K562 (cell line): ENCODE data around the gene ODAPH. TPM values are rescaled to one million over a fixed set of nuclear protein-coding genes. Genes with fewer than 3 reads are reported as not detected.

Experiments used
- ATAC-seq: fragments of 200-7000 bp; cut with Tn5 transposase; 3 replicates; pipeline ENCODE4 v1.9.1; 2020; ENCODE audit warnings: moderate library complexity
- BruUV-seq: library from RNA; stranded (reverse); fragments of 400-500 nt; replicated peaks from 2 replicates; lab custom pipeline; 2021; lab: Mats Ljungman, UMichigan
- CTCF ChIA-PET: fragments of 300-600 bp; formaldehyde crosslinking; extraction: SDS; loops from one replicate; lab custom pipeline; 2021; ENCODE audit warnings: low intra/inter-chr PET ratio; lab: Yijun Ruan, JAX
- POLR2A ChIA-PET: fragments of 300-600, 350-650 bp; sonication (Branson Sonifier 250); formaldehyde crosslinking; extraction: SDS; loops from one replicate; lab custom pipeline; 2021; ENCODE audit warnings: antibody characterized with exemption, inconsistent platforms; lab: Yijun Ruan, JAX
- DNase-seq, 4 experiments: peaks; one replicate each; pipeline versions ENCODE4 v3.0.0 to v3.0.0-alpha.2; 2011 to 2018; ENCODE audit warnings: low spot score in 3 of 4, mixed read lengths in 3 of 4; ENCODE audit errors: extremely low read depth in 1 of 4
- FAIRE-seq: peaks from 2 replicates; lab custom pipeline; 2011; peaks lifted over from hg19 to GRCh38; lab: Jason Lieb, UNC
- H2AFZ ChIP-seq: 2 replicates; pipeline ENCODE4 v1.6.0; 2011; ENCODE audit warnings: low read depth, low read length, control low read depth, inconsistent platforms
- H3K27ac ChIP-seq: fragments of 200-600 bp; 3 replicates; pipeline ENCODE4 v1.8.0; 2011; ENCODE audit warnings: low read depth, mild to moderate bottlenecking, control low read depth, inconsistent platforms, low read length, moderate library complexity, mixed read lengths; ENCODE audit errors: extremely low read depth
- H3K27me3 ChIP-seq, 2 experiments: fragments of 300-600 bp in 1 of 2; 2 replicates in 1 of 2; 3 replicates in 1 of 2; pipeline versions ENCODE4 v1.6.0 to v1.8.0; 2011; ENCODE audit warnings: inconsistent platforms in 2 of 2, low read length in 2 of 2, mild to moderate bottlenecking in 1 of 2, mixed read lengths in 1 of 2, moderate library complexity in 1 of 2; ENCODE audit not compliant: control insufficient read depth in 2 of 2, insufficient read depth in 2 of 2
- H3K36me3 ChIP-seq: fragments of 300-600 bp; 3 replicates; pipeline ENCODE4 v1.8.0; 2011; ENCODE audit warnings: mild to moderate bottlenecking, low read length, inconsistent platforms; ENCODE audit not compliant: control insufficient read depth, insufficient read depth
- H3K4me1 ChIP-seq, 2 experiments: fragments of 200-600 bp in 1 of 2; replicated peaks in 1 of 2; 2 replicates in 1 of 2; 3 replicates in 1 of 2; pipeline versions ENCODE4 v1.5.1 to v1.8.0; 2011; ENCODE audit warnings: inconsistent platforms in 2 of 2, low read length in 2 of 2, mild to moderate bottlenecking in 1 of 2, mixed read lengths in 1 of 2, moderate library complexity in 1 of 2; ENCODE audit not compliant: control insufficient read depth in 2 of 2, insufficient read depth in 2 of 2
- H3K4me2 ChIP-seq: 2 replicates; pipeline ENCODE4 v1.6.1; 2011; ENCODE audit warnings: low read length, control low read depth, inconsistent platforms, mixed read lengths; ENCODE audit not compliant: insufficient read depth
- H3K4me3 ChIP-seq: fragments of 200-600 bp; sonication (generic), shearing (Covaris generic); 2 replicates; pipeline ENCODE4 v1.5.1; 2016; ENCODE audit warnings: control low read depth, inconsistent platforms
- H3K79me2 ChIP-seq: fragments of 200-600 bp; 3 replicates; pipeline ENCODE4 v1.8.0; 2011; ENCODE audit warnings: low read length, inconsistent platforms; ENCODE audit not compliant: control insufficient read depth, insufficient read depth
- H3K9ac ChIP-seq, 2 experiments: 2 replicates each; pipeline versions ENCODE4 v1.6.0 to v1.6.1; 2011; ENCODE audit warnings: low read depth in 2 of 2, low read length in 2 of 2, control low read depth in 1 of 2, inconsistent platforms in 1 of 2, mild to moderate bottlenecking in 1 of 2, mixed read lengths in 1 of 2; ENCODE audit not compliant: insufficient read depth in 1 of 2
- H3K9me1 ChIP-seq: one replicate; pipeline ENCODE4 v1.6.0; 2011; ENCODE audit warnings: inconsistent platforms, mild to moderate bottlenecking, low read length, moderate library complexity; ENCODE audit not compliant: control insufficient read depth, insufficient read depth
- H3K9me3 ChIP-seq: replicated peaks from 2 replicates; pipeline ENCODE4 v1.5.1; 2011; ENCODE audit warnings: low read depth, low read length, inconsistent platforms; ENCODE audit not compliant: control insufficient read depth, insufficient read depth
- H4K20me1 ChIP-seq: replicated peaks from 2 replicates; pipeline ENCODE4 v1.6.1; 2011; ENCODE audit warnings: low read length, inconsistent platforms, mixed read lengths; ENCODE audit not compliant: control insufficient read depth, insufficient read depth
- CEBPB ChIP-seq: fragments of 450-650 bp; IDR thresholded peaks from 2 replicates; pipeline ENCODE4 v1.6.1; 2016; ENCODE audit warnings: missing genetic modification characterization, missing compliant biosample characterization
- CEBPG ChIP-seq, 3 experiments: fragments of 200-800 bp in 1 of 3; sonication (Bioruptor generic) in 1 of 3; sonication (generic) in 1 of 3; formaldehyde crosslinking in 1 of 3; IDR thresholded peaks in 2 of 3; conservative IDR thresholded peaks in 1 of 3; 2 replicates each; pipeline versions ENCODE4 v1.6.1 to v1.8.0; 2016 to 2022; ENCODE audit warnings: missing compliant biosample characterization in 2 of 3, missing genetic modification characterization in 2 of 3, mild to moderate bottlenecking in 1 of 3, missing genetic modification reagents in 1 of 3
- WGBS: fragments of 100-300 bp; shearing (Covaris generic); methylation state at CpG from one replicate; pipeline ENCODE4 v1.1.6; 2016; ENCODE audit warnings: low coverage, mixed read lengths; ENCODE audit not compliant: insufficient coverage; ENCODE audit errors: missing lambda C conversion rate; 5-methylcytosine and 5-hydroxymethylcytosine counted together
- in situ Hi-C: fragments of 300-500 bp; cut with MboI; formaldehyde crosslinking; loops from 4 replicates; pipeline ENCODE4 v1.15.0; 2018; ENCODE audit warnings: inconsistent platforms, mixed read lengths
- intact Hi-C: fragments of 100-400 bp; cut with micrococcal nuclease; formaldehyde crosslinking; loops from 2 replicates; pipeline ENCODE4 v1.14.2; 2022
- polyA plus RNA-seq, 8 experiments: library from polyadenylated mRNA; depleted of rRNA in 4 of 8; stranded (reverse) in 5 of 8; unstranded in 3 of 8; fragments of >200 nt; fragmentation: Nextera tagmentation in 2 of 8; fragmentation: Illumina TruSeq in 1 of 8; extraction: Ambion mirVana in 2 of 8; extraction: Trizol in 1 of 8; gene quantifications; 2 replicates each; pipeline versions ENCODE4 v1.2.1 to v1.2.3, GENCODE V29; 2011 to 2014; ENCODE audit warnings: inconsistent platforms in 1 of 8, missing spikeins in 1 of 8
- total RNA-seq, 7 experiments: library from RNA; depleted of rRNA in 6 of 7; stranded (reverse); fragments of >200 nt in 6 of 7; fragmentation: Illumina TruSeq in 2 of 7; extraction: Trizol in 2 of 7; gene quantifications; 2 replicates each; pipeline versions ENCODE4 v1.2.1 to v1.2.3, GENCODE V29; 2011 to 2021; ENCODE audit warnings: low replicate concordance in 1 of 7
- TF ChIP-seq, protein P1 (sequence below): fragments of 250-450 bp; sonication (Bioruptor Pico); IDR thresholded peaks from 2 replicates; pipeline ENCODE4 v1.9.0; 2021; ENCODE audit warnings: mild to moderate bottlenecking, inconsistent platforms
- TF ChIP-seq, protein P2 (sequence below): fragments of 250-450 bp; sonication (Bioruptor Pico); IDR thresholded peaks from 2 replicates; pipeline ENCODE4 v1.8.0; 2022; ENCODE audit warnings: inconsistent platforms

Gene ODAPH
- total and polyA plus RNA-seq, 9 of the 15 experiments (the other 6 are each of a cell fraction or from before 2014, with no cell fraction given): not detected

- no peaks in the 10 kb centered on the region for H4K20me1 ChIP-seq
- no peak overlapping the region for H2AFZ ChIP-seq
- TF ChIP-seq, protein P1, sequence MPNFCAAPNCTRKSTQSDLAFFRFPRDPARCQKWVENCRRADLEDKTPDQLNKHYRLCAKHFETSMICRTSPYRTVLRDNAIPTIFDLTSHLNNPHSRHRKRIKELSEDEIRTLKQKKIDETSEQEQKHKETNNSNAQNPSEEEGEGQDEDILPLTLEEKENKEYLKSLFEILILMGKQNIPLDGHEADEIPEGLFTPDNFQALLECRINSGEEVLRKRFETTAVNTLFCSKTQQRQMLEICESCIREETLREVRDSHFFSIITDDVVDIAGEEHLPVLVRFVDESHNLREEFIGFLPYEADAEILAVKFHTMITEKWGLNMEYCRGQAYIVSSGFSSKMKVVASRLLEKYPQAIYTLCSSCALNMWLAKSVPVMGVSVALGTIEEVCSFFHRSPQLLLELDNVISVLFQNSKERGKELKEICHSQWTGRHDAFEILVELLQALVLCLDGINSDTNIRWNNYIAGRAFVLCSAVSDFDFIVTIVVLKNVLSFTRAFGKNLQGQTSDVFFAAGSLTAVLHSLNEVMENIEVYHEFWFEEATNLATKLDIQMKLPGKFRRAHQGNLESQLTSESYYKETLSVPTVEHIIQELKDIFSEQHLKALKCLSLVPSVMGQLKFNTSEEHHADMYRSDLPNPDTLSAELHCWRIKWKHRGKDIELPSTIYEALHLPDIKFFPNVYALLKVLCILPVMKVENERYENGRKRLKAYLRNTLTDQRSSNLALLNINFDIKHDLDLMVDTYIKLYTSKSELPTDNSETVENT (CRISPR knock-in tag): no peak
- H3K4me2 ChIP-seq: no peak overlapping the region
- CTCF ChIA-PET: no interaction called here
- in situ Hi-C loops (no loop called here), intact Hi-C loops (no loop called here)
- H3K4me3 ChIP-seq: no peak overlapping the region
- H3K79me2 ChIP-seq: no peaks in the 10 kb centered on the region
- BruUV-seq: no TSS peak
- H3K9me3 ChIP-seq: no peaks in the 10 kb centered on the region
- H3K27ac ChIP-seq: no peak overlapping the region
- POLR2A ChIA-PET: no interaction called here
- ATAC-seq (no peak), DNase-seq (no peak), FAIRE-seq (no peak)
- H3K4me1 ChIP-seq: peaks cover 3 to 4% of the 10 kb centered on the region in 2 experiments; a peak in 1 of 5 replicates
- no peak overlapping the region for H3K9ac ChIP-seq
- peaks cover 0 to 11% of the 10 kb centered on the region in 2 experiments; a peak in 1 of 5 replicates for H3K27me3 ChIP-seq
- H3K36me3 ChIP-seq: no peaks in the 10 kb centered on the region
- H3K9me1 ChIP-seq: no peaks in the 10 kb centered on the region
Measured at GRCh38 chr4:75565481-75565880, 9.6 kb downstream of the ODAPH start.

DNA sequence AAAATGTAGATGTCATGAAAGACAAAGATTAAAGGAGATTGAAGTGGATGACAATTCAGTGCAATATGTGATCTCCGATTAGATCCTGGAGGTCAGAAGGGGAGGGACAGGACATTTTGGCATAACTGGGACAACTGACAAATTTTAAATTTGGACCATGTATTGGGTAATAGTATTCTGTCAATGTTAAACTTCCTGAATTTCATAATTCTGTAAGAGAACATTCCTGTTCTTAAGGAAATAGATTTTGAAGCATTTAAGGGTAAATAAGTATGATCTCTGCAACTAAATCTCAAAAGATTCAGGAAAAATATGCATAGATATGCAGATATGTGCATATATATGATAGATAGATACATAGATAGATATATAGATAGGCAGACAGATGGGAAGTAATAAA lies 11.0 kb downstream of the ODAPH start:
- no peaks in the 10 kb centered on the region for H3K36me3 ChIP-seq
- no peak overlapping the region for H3K4me2 ChIP-seq
- DNase-seq (no peak), FAIRE-seq (no peak), ATAC-seq (no peak)
- ChIA-PET CTCF (no interaction called here), POLR2A (no interaction called here)
- intact Hi-C loops: no loop called here
- in situ Hi-C loops: no loop called here
- no peaks in the 10 kb centered on the region for H3K9me1 ChIP-seq
- WGBS: 0% methylated on average over 1 of the region's 1 CpG
- no peak overlapping the region for H3K9ac ChIP-seq
- no peak overlapping the region for H3K27ac ChIP-seq
- H3K9me3 ChIP-seq: no peaks in the 10 kb centered on the region
- H2AFZ ChIP-seq: no peak overlapping the region
- no TSS peak for BruUV-seq
- 0 out of 5 replicates have a peak, but pooled peaks cover 0 to 2% of the 10 kb centered on the region in 2 experiments for H3K4me1 ChIP-seq
- no peak for TF ChIP-seq CEBPG (CRISPR knock-in tag; IDR thresholded peaks at IDR 0.05)
- TF ChIP-seq CEBPG (tag; conservative IDR thresholded peaks at IDR 0.05 in 1 of 2, IDR thresholded peaks at IDR 0.05 in 1 of 2): 0 out of 4 replicates have a peak, but pooled peaks of 1 of the 2 experiments have one; percentile 22
- TF ChIP-seq, protein P2, sequence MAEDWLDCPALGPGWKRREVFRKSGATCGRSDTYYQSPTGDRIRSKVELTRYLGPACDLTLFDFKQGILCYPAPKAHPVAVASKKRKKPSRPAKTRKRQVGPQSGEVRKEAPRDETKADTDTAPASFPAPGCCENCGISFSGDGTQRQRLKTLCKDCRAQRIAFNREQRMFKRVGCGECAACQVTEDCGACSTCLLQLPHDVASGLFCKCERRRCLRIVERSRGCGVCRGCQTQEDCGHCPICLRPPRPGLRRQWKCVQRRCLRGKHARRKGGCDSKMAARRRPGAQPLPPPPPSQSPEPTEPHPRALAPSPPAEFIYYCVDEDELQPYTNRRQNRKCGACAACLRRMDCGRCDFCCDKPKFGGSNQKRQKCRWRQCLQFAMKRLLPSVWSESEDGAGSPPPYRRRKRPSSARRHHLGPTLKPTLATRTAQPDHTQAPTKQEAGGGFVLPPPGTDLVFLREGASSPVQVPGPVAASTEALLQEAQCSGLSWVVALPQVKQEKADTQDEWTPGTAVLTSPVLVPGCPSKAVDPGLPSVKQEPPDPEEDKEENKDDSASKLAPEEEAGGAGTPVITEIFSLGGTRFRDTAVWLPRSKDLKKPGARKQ: no peak
- 0 out of 2 replicates have a peak, but pooled peaks have one; percentile 12 for TF ChIP-seq CEBPB (tag)
- peaks cover 0 to 4% of the 10 kb centered on the region in 2 experiments; a peak in 2 of 5 replicates for H3K27me3 ChIP-seq
- no peaks in the 10 kb centered on the region for H3K79me2 ChIP-seq
- no peak overlapping the region for H3K4me3 ChIP-seq
- H4K20me1 ChIP-seq: no peaks in the 10 kb centered on the region
